ENCODE measurements around the gene EVC2. TPM values are rescaled to one million over a fixed set of nuclear protein-coding genes. Genes with fewer than 3 reads are reported as not detected.

EVC2 gene
- total RNA-seq, 1 experiment from 2014 or later: 7.8 TPM

- no peak overlapping the region for H2BK120ac ChIP-seq (ENCODE audit: low read depth, low read length, poor library complexity, severe bottlenecking)
- no peak overlapping the region for H4K8ac ChIP-seq (replicated peaks; ENCODE audit: insufficient read length, low read depth, low read length)
- Mint-ChIP-seq H3K9me3 (no peaks in the 10 kb centered on the region), H3K4me1 (no peaks in the 10 kb centered on the region), H3K36me3 (ENCODE audit: insufficient read depth in 1 of 3, low read depth in 3 of 3) (peaks cover 9 to 29% (median 13%) of the 10 kb centered on the region in 3 experiments; a peak in 5 of 7 replicates), H3K27me3 (ENCODE audit: low read depth) (no peaks in the 10 kb centered on the region), H3K27ac (no peak overlapping the region), H3K4me3 (no peak overlapping the region)
- no peak overlapping the region for H2BK12ac ChIP-seq (ENCODE audit: insufficient read length, low read depth, low read length)
- no peak overlapping the region for H3K18ac ChIP-seq (ENCODE audit: insufficient read length, low read depth, low read length)
- H3K4me2 ChIP-seq (ENCODE audit: insufficient read depth, insufficient read length, low read length): no peak overlapping the region
- H2BK20ac ChIP-seq (ENCODE audit: low read depth, low read length, poor library complexity, severe bottlenecking): no peak overlapping the region
- WGBS (ENCODE audit: extremely low coverage, insufficient read length, low lambda C conversion rate): no CpG with 5 or more reads among the region's 2 CpGs
- no peaks in the 10 kb centered on the region for H3K23me2 ChIP-seq (ENCODE audit: insufficient read length, low read depth, low read length, poor library complexity, severe bottlenecking)
- no peak overlapping the region for H2AFZ ChIP-seq (ENCODE audit: low read length)
- no peaks in the 10 kb centered on the region; the same call in 1 of the 2 replicates for H3K4me1 ChIP-seq (ENCODE audit: insufficient read depth, low read length)
- peaks cover 2% of the 10 kb centered on the region for H3K9me3 ChIP-seq (ENCODE audit: control insufficient read depth, low read depth, low read length)
- H3K9ac ChIP-seq (ENCODE audit: extremely low read depth, insufficient read length, low read length): no peak overlapping the region
- no peak overlapping the region for H3T11ph ChIP-seq (ENCODE audit: low read length)
- DNase-seq: no peak
- no peaks in the 10 kb centered on the region for H3K79me1 ChIP-seq (ENCODE audit: insufficient read depth, low read depth, low read length, poor library complexity, severe bottlenecking)
- H2BK5ac ChIP-seq (ENCODE audit: insufficient read length, low read length): no peak overlapping the region
- no peak overlapping the region for H2BK15ac ChIP-seq (ENCODE audit: low read depth, low read length)
- H3K23ac ChIP-seq (ENCODE audit: insufficient read length, low read depth, low read length): no peak overlapping the region
- no peak overlapping the region for H3K27ac ChIP-seq (ENCODE audit: insufficient read length, low read depth, low read length)
- no peak for TF ChIP-seq CTCF (conservative IDR thresholded peaks at IDR 0.05)
- H3K79me2 ChIP-seq (ENCODE audit: insufficient read depth, low read length): no peaks in the 10 kb centered on the region
- H2AK5ac ChIP-seq (ENCODE audit: insufficient read length, low read length): no peak overlapping the region
- no peak overlapping the region for H4K91ac ChIP-seq (ENCODE audit: insufficient read length, low read depth, low read length)
- no peak overlapping the region for H3K14ac ChIP-seq (ENCODE audit: insufficient read depth, low read length)
- H3K56ac ChIP-seq (ENCODE audit: insufficient read length, low read depth, low read length): no peak overlapping the region
- H4K5ac ChIP-seq (ENCODE audit: insufficient read length, low read depth, low read length): no peak overlapping the region
- H3K27me3 ChIP-seq (ENCODE audit: insufficient read depth, low read length): no peaks in the 10 kb centered on the region
- no peaks in the 10 kb centered on the region for H4K20me1 ChIP-seq (ENCODE audit: control insufficient read depth, insufficient read depth, insufficient read length)
- no peak overlapping the region for H3K4ac ChIP-seq (ENCODE audit: low read depth, low read length)
Observed at GRCh38 chr4:5738061-5738460, 29.7 kb upstream of the EVC2 start.
